HepG2 (cell line): ENCODE data around the gene PEX11B. TPM values are rescaled to one million over a fixed set of nuclear protein-coding genes. Genes with fewer than 3 reads are reported as not detected.
A peak's percentile ranks its signal among the peaks of the same experiment; 100 is the strongest.

Experiments used
- AFF4 ChIP-seq: sonication (generic); formaldehyde crosslinking; IDR thresholded peaks from 2 replicates; pipeline ENCODE4 v1.4.0; 2020; ENCODE audit warnings: missing genetic modification reagents
- ATF4 ChIP-seq, 2 experiments: fragments of 450-650 bp in 1 of 2; sonication (generic) in 1 of 2; formaldehyde crosslinking; IDR thresholded peaks; 2 replicates each; pipeline versions ENCODE4 v1.5.0 to v1.8.0; 2020 to 2022; ENCODE audit warnings: mild to moderate bottlenecking in 1 of 2, missing genetic modification reagents in 1 of 2
- CENPBD1 ChIP-seq: sonication (generic); formaldehyde crosslinking; IDR thresholded peaks from 2 replicates; pipeline ENCODE4 v1.8.0; 2022; ENCODE audit warnings: missing genetic modification reagents, low read depth, mild to moderate bottlenecking, borderline replicate concordance
- HMG20B ChIP-seq: conservative IDR thresholded peaks from 2 replicates; pipeline ENCODE4 v1.6.1; 2016; ENCODE audit warnings: missing genetic modification reagents, missing compliant biosample characterization
- HOXA9 ChIP-seq: sonication (generic); formaldehyde crosslinking; IDR thresholded peaks from 2 replicates; pipeline ENCODE4 v1.8.1; 2022; ENCODE audit warnings: missing genetic modification reagents, mild to moderate bottlenecking, moderate library complexity, borderline replicate concordance
- NCOA5 ChIP-seq: sonication (generic); formaldehyde crosslinking; IDR thresholded peaks from 2 replicates; pipeline ENCODE4 v1.4.0; 2020; ENCODE audit warnings: missing genetic modification reagents
- TFDP1 ChIP-seq: IDR thresholded peaks from 2 replicates; pipeline ENCODE4 v1.6.1; 2016; ENCODE audit warnings: missing compliant biosample characterization, missing genetic modification reagents, borderline replicate concordance
- ZBTB2 ChIP-seq: sonication (generic); formaldehyde crosslinking; IDR thresholded peaks from 2 replicates; pipeline ENCODE4 v1.8.0; 2022; ENCODE audit warnings: low read depth, missing genetic modification reagents
- ZBTB44 ChIP-seq: sonication (generic); formaldehyde crosslinking; IDR thresholded peaks from 2 replicates; pipeline ENCODE4 v1.4.0; 2020; ENCODE audit warnings: missing genetic modification reagents
- ZFP36L1 ChIP-seq: sonication (generic); formaldehyde crosslinking; IDR thresholded peaks from 2 replicates; pipeline ENCODE4 v1.8.0; 2022; ENCODE audit warnings: mild to moderate bottlenecking, missing genetic modification reagents, moderate library complexity
- ZNF263 ChIP-seq: sonication (generic); formaldehyde crosslinking; IDR thresholded peaks from 2 replicates; pipeline ENCODE4 v1.4.0; 2020; ENCODE audit warnings: missing genetic modification reagents
- ZNF547 ChIP-seq: sonication (generic); formaldehyde crosslinking; IDR thresholded peaks from 2 replicates; pipeline ENCODE4 v1.5.1; 2020; ENCODE audit warnings: mild to moderate bottlenecking, missing genetic modification reagents
- ZNF552 ChIP-seq: sonication (generic); formaldehyde crosslinking; IDR thresholded peaks from 2 replicates; pipeline ENCODE4 v1.9.0; 2022; ENCODE audit warnings: missing genetic modification reagents, mild to moderate bottlenecking, borderline replicate concordance
- polyA plus RNA-seq, 8 experiments: library from polyadenylated mRNA; depleted of rRNA in 3 of 8; stranded (reverse) in 7 of 8; unstranded in 1 of 8; fragments of >200 nt; fragmentation: Illumina TruSeq in 4 of 8; extraction: Trizol in 4 of 8; gene quantifications; 2 replicates each; pipeline versions ENCODE4 v1.2.1 to v1.2.3, GENCODE V29; 2011 to 2016; ENCODE audit warnings: low read depth in 4 of 8, missing spikeins in 1 of 8, mixed read lengths in 1 of 8; ENCODE audit not compliant: insufficient read depth in 1 of 8
- total RNA-seq, 5 experiments: library from RNA; depleted of rRNA; stranded (reverse); fragments of >200 nt; fragmentation: Illumina TruSeq; extraction: Trizol; gene quantifications; 2 replicates each; pipeline ENCODE4 v1.2.3, GENCODE V29; 2016; ENCODE audit warnings: low read depth in 1 of 5

Gene PEX11B
- total and polyA plus RNA-seq, 2 of the 13 experiments (the other 11 are each of a cell fraction or from before 2014, with no cell fraction given), result 21.6 to 48.4 TPM

- TF ChIP-seq AFF4 (CRISPR knock-in tag), result no peak
- TF ChIP-seq ZNF263 (CRISPR knock-in tag), result peak; percentile 61
- 0 out of 2 replicates have a peak, but pooled peaks have one; percentile 59 for TF ChIP-seq HMG20B (CRISPR knock-in tag)
- no peak for TF ChIP-seq NCOA5
- no peak for TF ChIP-seq ZNF547 (CRISPR knock-in tag)
- TF ChIP-seq ZFP36L1 (CRISPR knock-in tag), result peak; percentile 65; the same call in 1 of the 2 replicates
- no peak; the same call in 1 of the 2 replicates for TF ChIP-seq TFDP1
- no peak for TF ChIP-seq ATF4 (CRISPR knock-in tag; IDR thresholded peaks at IDR 0.05)
- TF ChIP-seq ZBTB2 (CRISPR knock-in tag), result no peak
- no peak for TF ChIP-seq HOXA9
- no peak for TF ChIP-seq ZNF552
- no peak for TF ChIP-seq ZBTB44 (CRISPR knock-in tag)
- no peak for TF ChIP-seq CENPBD1 (CRISPR knock-in tag)
These were observed 26.7 kb downstream of the PEX11B start (continued) for GRCh38 chr1:145891587-145892485.
